GM12873 (cell line): ENCODE data around the gene RBP3.
A peak's percentile ranks its signal among the peaks of the same experiment; 100 is the strongest.

Experiments
- TF ChIP-seq, protein P1 (sequence below): IDR thresholded peaks from 2 replicates; pipeline ENCODE4 v1.5.1; 2012; ENCODE audit warnings: low read depth, mild to moderate bottlenecking, moderate library complexity, low read length, control low read depth; ENCODE audit not compliant: insufficient read depth; ENCODE audit errors: missing control alignments

The RBP3 gene

DNA sequence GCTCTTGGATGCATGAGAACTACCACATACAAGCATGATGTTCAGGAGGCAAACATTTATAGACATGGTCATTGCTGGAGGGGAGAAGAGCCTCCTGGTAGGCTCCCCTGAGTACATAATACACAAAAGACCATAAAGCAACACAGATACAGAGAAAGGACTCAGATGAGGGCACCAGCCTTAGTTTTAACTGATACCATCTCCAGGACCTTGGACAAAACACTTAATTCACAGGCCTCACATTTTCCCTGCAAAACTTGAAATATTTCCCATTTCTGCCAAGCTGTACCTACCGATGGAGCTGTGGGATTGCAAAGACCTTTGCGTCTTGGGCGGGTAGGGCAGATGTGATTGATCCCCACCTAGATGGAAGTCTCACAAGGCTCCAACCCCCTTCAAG, 52.6 kb downstream of the RBP3 start:
- TF ChIP-seq, protein P1, sequence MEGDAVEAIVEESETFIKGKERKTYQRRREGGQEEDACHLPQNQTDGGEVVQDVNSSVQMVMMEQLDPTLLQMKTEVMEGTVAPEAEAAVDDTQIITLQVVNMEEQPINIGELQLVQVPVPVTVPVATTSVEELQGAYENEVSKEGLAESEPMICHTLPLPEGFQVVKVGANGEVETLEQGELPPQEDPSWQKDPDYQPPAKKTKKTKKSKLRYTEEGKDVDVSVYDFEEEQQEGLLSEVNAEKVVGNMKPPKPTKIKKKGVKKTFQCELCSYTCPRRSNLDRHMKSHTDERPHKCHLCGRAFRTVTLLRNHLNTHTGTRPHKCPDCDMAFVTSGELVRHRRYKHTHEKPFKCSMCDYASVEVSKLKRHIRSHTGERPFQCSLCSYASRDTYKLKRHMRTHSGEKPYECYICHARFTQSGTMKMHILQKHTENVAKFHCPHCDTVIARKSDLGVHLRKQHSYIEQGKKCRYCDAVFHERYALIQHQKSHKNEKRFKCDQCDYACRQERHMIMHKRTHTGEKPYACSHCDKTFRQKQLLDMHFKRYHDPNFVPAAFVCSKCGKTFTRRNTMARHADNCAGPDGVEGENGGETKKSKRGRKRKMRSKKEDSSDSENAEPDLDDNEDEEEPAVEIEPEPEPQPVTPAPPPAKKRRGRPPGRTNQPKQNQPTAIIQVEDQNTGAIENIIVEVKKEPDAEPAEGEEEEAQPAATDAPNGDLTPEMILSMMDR, result no peak

DNA sequence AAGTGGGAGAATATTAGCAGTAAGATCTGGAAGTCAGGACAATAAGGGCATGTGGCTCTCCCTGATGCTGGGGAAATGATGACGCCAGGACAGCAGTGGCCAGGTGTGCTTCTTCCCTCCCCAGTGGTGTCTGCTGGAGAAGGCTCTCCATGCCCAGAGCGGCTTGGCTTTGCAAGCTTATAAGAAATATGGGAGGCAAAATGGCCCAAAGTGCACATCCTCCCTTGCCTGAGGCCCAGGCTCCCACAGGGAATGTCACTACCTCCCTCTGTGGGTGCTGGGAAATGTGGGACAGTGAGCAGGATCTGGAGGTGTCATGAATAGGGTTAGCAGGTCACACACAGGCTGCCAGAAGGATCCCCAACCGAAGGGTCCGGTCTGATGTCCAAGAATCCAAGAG, 53.0 kb downstream of the RBP3 start:
- TF ChIP-seq, protein P1, result no peak

DNA sequence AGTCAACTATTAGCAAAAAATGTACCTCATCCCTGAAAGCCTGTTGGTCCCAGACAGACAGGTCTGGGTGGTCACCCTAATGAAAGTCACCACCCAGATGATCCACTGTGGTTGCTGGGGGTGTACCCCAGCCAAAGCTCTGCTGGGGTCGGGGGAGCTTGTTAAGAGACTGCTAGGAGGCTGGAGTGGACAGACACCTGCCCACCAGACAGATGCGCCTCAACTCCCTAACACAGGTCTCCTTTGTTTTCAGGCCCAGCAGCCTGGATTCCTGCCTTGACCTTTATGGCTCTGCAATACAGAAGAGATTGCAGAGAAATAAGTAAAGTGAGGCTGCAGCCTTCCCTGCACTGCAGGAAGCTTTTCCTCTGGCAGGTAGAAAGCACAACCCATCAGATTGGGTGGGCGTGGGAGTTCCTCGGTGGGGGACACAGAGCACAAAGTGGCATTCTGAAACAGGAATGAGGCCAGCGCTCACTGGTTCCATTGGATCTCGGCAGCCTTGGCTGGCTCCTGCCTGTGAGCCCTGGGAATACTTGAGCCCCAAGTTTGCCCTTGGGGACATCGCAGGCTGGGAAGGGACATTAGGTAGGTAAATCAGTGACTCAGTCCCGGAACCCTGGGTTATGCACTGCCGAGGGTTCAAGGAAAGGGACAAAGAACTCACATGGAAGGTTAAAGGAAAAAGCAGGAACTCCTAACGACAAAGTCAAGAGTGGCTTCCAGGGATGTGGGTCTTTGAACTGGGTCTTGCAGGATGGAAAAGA, 53.9 kb downstream of the RBP3 start:
- TF ChIP-seq, protein P1, result no peak

DNA sequence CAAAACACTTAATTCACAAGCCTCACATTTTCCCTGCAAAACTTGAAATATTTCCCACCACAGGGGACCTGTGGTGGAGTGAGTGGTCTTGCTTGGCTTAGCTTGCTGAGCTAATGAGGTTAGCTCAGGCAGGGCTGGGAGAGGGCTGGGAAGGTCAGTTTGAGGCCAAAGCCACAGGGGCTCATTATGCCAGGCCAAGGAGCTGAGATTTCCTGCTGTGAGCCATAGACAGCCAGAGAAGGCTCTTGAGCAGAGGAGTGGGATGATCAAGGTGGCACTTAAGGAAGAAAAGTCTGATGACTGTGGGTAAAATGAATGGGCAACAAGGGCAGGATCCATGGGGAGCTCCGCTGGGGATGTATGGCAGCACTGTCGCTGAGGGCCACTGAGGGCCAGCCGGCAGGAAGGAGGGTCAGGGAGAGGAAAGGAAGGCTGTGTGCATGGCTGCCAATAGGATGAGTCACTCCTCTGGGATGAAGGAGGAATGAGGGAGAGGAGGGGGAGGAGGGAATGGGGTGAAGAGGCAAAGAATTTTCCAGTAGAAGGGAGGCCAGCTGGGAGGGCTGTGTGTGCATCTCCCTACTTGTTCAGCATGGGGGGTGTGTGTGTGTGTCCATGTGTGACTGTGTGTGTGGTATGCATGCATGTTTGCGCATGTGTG, 54.6 kb downstream of the RBP3 start:
- TF ChIP-seq, protein P1, result no peak

DNA sequence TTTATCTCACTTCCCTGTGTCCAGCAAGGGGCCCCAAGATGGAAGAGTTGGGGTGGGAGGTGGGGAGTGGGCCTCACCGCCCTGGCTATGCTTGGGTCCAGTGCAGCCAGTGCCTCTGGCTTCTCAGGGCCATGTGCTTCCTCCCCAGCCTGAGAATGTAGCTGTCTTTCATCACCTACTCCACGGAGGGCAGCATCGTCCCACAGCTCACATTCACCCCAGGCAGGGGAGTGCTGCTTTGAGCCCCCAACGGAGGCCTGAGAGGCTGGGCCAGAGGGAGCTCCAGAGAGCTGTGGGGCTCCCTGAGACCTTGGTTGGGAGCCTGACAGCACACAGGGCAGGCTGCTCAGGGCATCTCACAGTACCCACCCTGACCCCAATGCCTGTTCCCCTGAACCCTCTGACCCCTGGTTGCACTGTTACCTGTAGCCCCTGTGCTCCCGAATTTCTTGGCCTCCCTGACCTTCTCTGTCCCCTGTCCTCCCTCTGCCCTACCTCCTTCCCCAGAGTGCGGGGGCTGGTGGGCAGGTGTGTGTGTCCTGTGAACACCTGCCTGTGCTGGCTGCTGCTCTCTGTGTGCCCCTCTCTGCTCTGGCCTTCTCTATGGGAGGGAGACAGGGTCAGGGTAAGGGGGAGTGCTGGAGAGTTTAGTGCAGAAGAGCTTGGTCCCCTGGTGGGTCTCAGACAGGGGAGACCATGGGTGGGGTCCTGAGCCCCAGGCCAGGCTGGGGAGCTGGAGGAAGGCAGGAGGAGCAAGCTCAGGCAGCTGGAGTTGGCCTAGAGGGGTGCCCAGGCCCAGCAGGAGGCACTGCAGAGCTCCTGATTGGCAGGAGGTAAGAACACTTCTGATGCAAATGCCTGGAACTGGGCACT, 55.5 kb downstream of the RBP3 start:
- TF ChIP-seq, protein P1, result peak; percentile 30

DNA sequence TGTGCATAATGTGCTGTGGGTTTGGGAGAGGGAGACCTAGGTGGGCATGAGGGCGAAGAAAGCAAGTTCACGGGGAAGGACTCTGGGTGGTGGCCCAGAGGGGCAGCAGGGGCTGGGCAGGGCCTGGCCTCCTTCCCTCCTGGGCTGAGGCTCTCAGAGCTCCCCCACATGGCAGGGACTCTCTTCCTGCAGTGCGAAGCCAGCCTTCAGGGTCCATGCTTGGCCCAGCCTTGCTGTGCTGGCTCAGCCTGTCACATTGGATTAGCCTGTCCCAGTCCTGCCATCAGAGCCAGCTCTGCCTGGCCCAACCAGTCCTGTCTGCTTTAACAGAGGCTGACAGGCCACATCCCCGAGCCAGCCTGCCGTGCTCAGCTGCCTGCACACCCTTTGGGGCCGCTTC, 56.3 kb downstream of the RBP3 start:
- TF ChIP-seq, protein P1, result no peak

DNA sequence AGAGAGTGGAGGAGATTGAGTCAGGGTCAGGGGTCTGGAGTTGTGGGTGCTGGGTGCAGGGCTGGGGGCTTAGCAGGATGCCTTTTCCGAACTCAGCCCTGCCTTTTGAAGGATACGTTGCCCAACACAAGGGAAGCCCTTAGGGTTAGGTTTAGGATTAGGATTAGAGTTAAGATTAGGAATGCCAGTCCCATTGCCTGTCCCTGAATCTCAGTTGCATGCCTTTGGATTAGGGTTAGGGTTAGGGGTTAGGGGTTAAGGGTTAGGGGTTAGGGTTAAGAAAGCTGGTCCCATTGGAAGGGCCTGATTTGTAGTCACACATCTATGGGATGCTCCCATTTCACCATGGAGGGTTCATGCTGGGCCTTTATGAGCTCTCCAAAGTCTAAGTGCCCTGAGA, 56.8 kb downstream of the RBP3 start:
- TF ChIP-seq, protein P1, result no peak
